ENCODE data around the gene BRME1. TPM values are rescaled to one million over a fixed set of nuclear protein-coding genes. Genes with fewer than 3 reads are reported as not detected.

BRME1 gene
- total and polyA plus RNA-seq, 2 of the 13 experiments (the other 11 are each of a cell fraction or from before 2014, with no cell fraction given) = 0.74 to 1.5 TPM

GRCh38 chr19:13861714-13862531 is 44.0 kb downstream of the BRME1 start (continued):
- no peak for TF ChIP-seq SOX13 (IDR thresholded peaks at IDR 0.05)
- TF ChIP-seq SOX13 (CRISPR knock-in tag; conservative IDR thresholded peaks at IDR 0.05 in 1 of 2, IDR thresholded peaks at IDR 0.05 in 1 of 2) = peak in 1 of 2 experiments; percentile 22; a peak in 1 of 4 replicates
- no peak for TF ChIP-seq TMF1 (CRISPR knock-in tag; IDR thresholded peaks at IDR 0.05; ENCODE audit: low read depth)
- peak; percentile 22; the same call in 1 of the 2 replicates for TF ChIP-seq PHF21A (CRISPR knock-in tag; IDR thresholded peaks at IDR 0.05)
- peak; percentile 62; the same call in 1 of the 2 replicates for TF ChIP-seq RXRB (CRISPR knock-in tag; IDR thresholded peaks at IDR 0.05; ENCODE audit: borderline replicate concordance)
- no peak for TF ChIP-seq ZBTB14 (CRISPR knock-in tag; IDR thresholded peaks at IDR 0.05)
- peak; percentile 30; the same call in 1 of the 2 replicates for TF ChIP-seq PITX1 (CRISPR knock-in tag; IDR thresholded peaks at IDR 0.05)
- TF ChIP-seq HOMEZ (CRISPR knock-in tag; IDR thresholded peaks at IDR 0.05; ENCODE audit: low read depth) = 0 out of 2 replicates have a peak, but pooled peaks have one; percentile 61
- TF ChIP-seq SAP130 (CRISPR knock-in tag; IDR thresholded peaks at IDR 0.05; ENCODE audit: low read depth) = peak; percentile 45
- TF ChIP-seq FOXC1 (CRISPR knock-in tag; IDR thresholded peaks at IDR 0.05; ENCODE audit: borderline replicate concordance) = 0 out of 2 replicates have a peak, but pooled peaks have one; percentile 41
- peak; percentile 45 for TF ChIP-seq TEAD3 (CRISPR knock-in tag; optimal IDR thresholded peaks at IDR 0.05; ENCODE audit: borderline replicate concordance)
- TF ChIP-seq MLLT10 (CRISPR knock-in tag; IDR thresholded peaks at IDR 0.05) = no peak
- no peak for TF ChIP-seq CENPT (CRISPR knock-in tag; IDR thresholded peaks at IDR 0.05; ENCODE audit: low read depth)
- no peak for TF ChIP-seq SP1 (IDR thresholded peaks at IDR 0.05)
- TF ChIP-seq SP1 (CRISPR knock-in tag; IDR thresholded peaks at IDR 0.05) = peak; percentile 59; the same call in 1 of the 2 replicates
- 0 out of 2 replicates have a peak, but pooled peaks have one; percentile 21 for TF ChIP-seq ZBTB38 (CRISPR knock-in tag; IDR thresholded peaks at IDR 0.05)
- 0 out of 2 replicates have a peak, but pooled peaks have one; percentile 24 for TF ChIP-seq ATF7-NPFF (CRISPR knock-in tag; IDR thresholded peaks at IDR 0.05; ENCODE audit: low read depth)
- TF ChIP-seq ZKSCAN8 (CRISPR knock-in tag; IDR thresholded peaks at IDR 0.05; ENCODE audit: borderline replicate concordance) = peak; percentile 77; the same call in 1 of the 2 replicates
- peak; percentile 50; the same call in 1 of the 2 replicates for TF ChIP-seq GATAD1 (CRISPR knock-in tag; IDR thresholded peaks at IDR 0.05)
- TF ChIP-seq ZKSCAN1 (IDR thresholded peaks at IDR 0.05; ENCODE audit: low read length) = 0 out of 2 replicates have a peak, but pooled peaks have one; percentile 25
- TF ChIP-seq ZSCAN21 (CRISPR knock-in tag; IDR thresholded peaks at IDR 0.05; ENCODE audit: borderline replicate concordance) = 0 out of 2 replicates have a peak, but pooled peaks have one; percentile 22
- TF ChIP-seq ZBTB7B (CRISPR knock-in tag; IDR thresholded peaks at IDR 0.05) = peak; percentile 55
- 0 out of 2 replicates have a peak, but pooled peaks have one; percentile 43 for TF ChIP-seq MIER3 (CRISPR knock-in tag; IDR thresholded peaks at IDR 0.05; ENCODE audit: borderline replicate concordance)
- peak; percentile 32; the same call in 1 of the 2 replicates for TF ChIP-seq ARID5B (CRISPR knock-in tag; IDR thresholded peaks at IDR 0.05)
